Endothelial cell of umbilical vein (primary cell): Measurements from ENCODE around the gene ACAA1.

Experiments used
- EZH2 ChIP-seq: IDR thresholded peaks from 2 replicates; pipeline ENCODE4 v1.6.1; 2012; ENCODE audit warnings: borderline replicate concordance, low read depth, mild to moderate bottlenecking, moderate library complexity, low read length, inconsistent platforms; ENCODE audit not compliant: severe bottlenecking
- JUN ChIP-seq: IDR thresholded peaks from 2 replicates; pipeline ENCODE4 v1.6.1; 2011; ENCODE audit warnings: borderline replicate concordance, low read depth; ENCODE audit not compliant: insufficient read length, insufficient read depth
- POLR2AphosphoS5 ChIP-seq: IDR thresholded peaks from 2 replicates; pipeline ENCODE4 v1.6.1; 2012; ENCODE audit warnings: low read depth, mild to moderate bottlenecking, control low read depth, low read length, moderate library complexity; ENCODE audit not compliant: insufficient read depth
- TF ChIP-seq, protein P1 (sequence below), 2 donors: IDR thresholded peaks; 1 replicate in 1 of 2; 2 replicates in 1 of 2; pipeline ENCODE4 v1.5.1; 2011; ENCODE audit warnings: low read length in 2 of 2, mild to moderate bottlenecking in 2 of 2, moderate library complexity in 2 of 2, control low read depth in 1 of 2, inconsistent platforms in 1 of 2, low read depth in 1 of 2; ENCODE audit not compliant: insufficient read depth in 1 of 2; ENCODE audit errors: extremely low read depth in 1 of 2
- TF ChIP-seq, protein P2 (sequence below): IDR thresholded peaks from 2 replicates; pipeline ENCODE4 v1.6.1; 2011; ENCODE audit not compliant: insufficient read depth, insufficient read length

DNA sequence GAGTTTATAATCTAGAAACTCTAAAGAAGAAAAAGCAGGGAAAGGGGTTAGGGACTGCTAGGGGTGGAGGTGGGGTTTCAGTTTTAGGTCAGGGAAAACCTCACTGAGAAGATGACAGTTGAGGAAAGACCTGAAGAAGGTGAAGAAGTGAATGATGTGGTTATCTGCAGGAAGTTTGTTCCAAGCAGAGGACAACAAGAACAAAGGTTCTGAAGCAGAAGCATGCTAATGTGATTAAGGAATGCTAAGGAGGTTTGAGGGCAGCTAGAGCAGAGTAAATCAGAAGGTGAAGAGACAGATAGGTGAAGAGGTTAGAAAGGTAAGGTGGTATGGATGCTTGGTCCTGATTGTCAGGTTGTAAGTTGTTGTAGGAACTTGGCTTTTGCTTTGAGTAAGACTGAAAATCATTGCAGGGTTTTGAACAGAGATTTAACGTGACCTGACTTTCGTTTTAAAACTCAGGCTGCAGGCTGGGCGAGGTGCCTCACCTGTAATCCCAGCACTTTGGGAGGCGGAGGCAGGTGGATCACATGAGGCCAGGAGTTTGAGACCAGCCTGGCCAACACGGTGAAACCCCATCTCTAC is 37.0 kb upstream of the ACAA1 start:
- TF ChIP-seq, protein P1, sequence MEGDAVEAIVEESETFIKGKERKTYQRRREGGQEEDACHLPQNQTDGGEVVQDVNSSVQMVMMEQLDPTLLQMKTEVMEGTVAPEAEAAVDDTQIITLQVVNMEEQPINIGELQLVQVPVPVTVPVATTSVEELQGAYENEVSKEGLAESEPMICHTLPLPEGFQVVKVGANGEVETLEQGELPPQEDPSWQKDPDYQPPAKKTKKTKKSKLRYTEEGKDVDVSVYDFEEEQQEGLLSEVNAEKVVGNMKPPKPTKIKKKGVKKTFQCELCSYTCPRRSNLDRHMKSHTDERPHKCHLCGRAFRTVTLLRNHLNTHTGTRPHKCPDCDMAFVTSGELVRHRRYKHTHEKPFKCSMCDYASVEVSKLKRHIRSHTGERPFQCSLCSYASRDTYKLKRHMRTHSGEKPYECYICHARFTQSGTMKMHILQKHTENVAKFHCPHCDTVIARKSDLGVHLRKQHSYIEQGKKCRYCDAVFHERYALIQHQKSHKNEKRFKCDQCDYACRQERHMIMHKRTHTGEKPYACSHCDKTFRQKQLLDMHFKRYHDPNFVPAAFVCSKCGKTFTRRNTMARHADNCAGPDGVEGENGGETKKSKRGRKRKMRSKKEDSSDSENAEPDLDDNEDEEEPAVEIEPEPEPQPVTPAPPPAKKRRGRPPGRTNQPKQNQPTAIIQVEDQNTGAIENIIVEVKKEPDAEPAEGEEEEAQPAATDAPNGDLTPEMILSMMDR (IDR thresholded peaks at IDR 0.05; ENCODE audit: extremely low read depth in 1 of 2, insufficient read depth in 1 of 2, low read depth in 1 of 2, low read length in 2 of 2) = no peak
- no peak for TF ChIP-seq POLR2AphosphoS5
- TF ChIP-seq EZH2 = no peak
- TF ChIP-seq JUN = no peak
- TF ChIP-seq, protein P2, sequence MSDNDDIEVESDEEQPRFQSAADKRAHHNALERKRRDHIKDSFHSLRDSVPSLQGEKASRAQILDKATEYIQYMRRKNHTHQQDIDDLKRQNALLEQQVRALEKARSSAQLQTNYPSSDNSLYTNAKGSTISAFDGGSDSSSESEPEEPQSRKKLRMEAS = no peak
